K562 (cell line): ENCODE data around the gene KRT28. TPM values are rescaled to one million over a fixed set of nuclear protein-coding genes. Genes with fewer than 3 reads are reported as not detected.

ENCODE experiments used
- ATF2 ChIP-seq: sonication (generic); formaldehyde crosslinking; IDR thresholded peaks from 2 replicates; pipeline ENCODE4 v1.8.1; 2022; ENCODE audit warnings: missing genetic modification reagents
- ERF ChIP-seq: fragments of 450-650 bp; formaldehyde crosslinking; IDR thresholded peaks from 2 replicates; pipeline ENCODE4 v1.4.0; 2020; ENCODE audit warnings: mild to moderate bottlenecking, mixed read lengths
- ESRRA ChIP-seq: fragments of 450-650 bp; IDR thresholded peaks from 2 replicates; pipeline ENCODE4 v1.6.1; 2014; ENCODE audit warnings: low read depth, mild to moderate bottlenecking, moderate library complexity, borderline replicate concordance
- HIVEP1 ChIP-seq: fragments of 250-450 bp; sonication (Bioruptor Pico); IDR thresholded peaks from 2 replicates; pipeline ENCODE4 v1.4.0; 2020; ENCODE audit warnings: mild to moderate bottlenecking
- KDM4B ChIP-seq, 2 experiments: fragments of 450-650 bp in 1 of 2; sonication (generic) in 1 of 2; IDR thresholded peaks; 2 replicates each; pipeline ENCODE4 v1.6.1; 2016 to 2017; ENCODE audit warnings: borderline replicate concordance in 2 of 2, antibody characterized with exemption in 1 of 2, low read depth in 1 of 2, mild to moderate bottlenecking in 1 of 2
- KLF6 ChIP-seq: fragments of 250-450 bp; sonication (Bioruptor Pico); IDR thresholded peaks from 2 replicates; pipeline ENCODE4 v1.4.0; 2020; ENCODE audit warnings: mild to moderate bottlenecking, moderate library complexity, borderline replicate concordance
- MAZ ChIP-seq, 2 experiments: fragments of 450-650 bp in 1 of 2; sonication (generic) in 1 of 2; formaldehyde crosslinking; IDR thresholded peaks in 1 of 2; conservative IDR thresholded peaks in 1 of 2; 2 replicates each; pipeline versions ENCODE4 v1.4.0 to v1.5.0; 2020; ENCODE audit warnings: mild to moderate bottlenecking in 1 of 2, missing genetic modification reagents in 1 of 2
- MTA3 ChIP-seq: fragments of 450-650 bp; formaldehyde crosslinking; IDR thresholded peaks from 2 replicates; pipeline ENCODE4 v1.6.1; 2017; ENCODE audit warnings: mild to moderate bottlenecking, borderline replicate concordance
- NRF1 ChIP-seq, 2 experiments: fragments of 450-650 bp; IDR thresholded peaks in 1 of 2; conservative IDR thresholded peaks in 1 of 2; 2 replicates each; pipeline ENCODE4 v1.6.1; 2014; ENCODE audit warnings: mild to moderate bottlenecking in 2 of 2
- PHF20 ChIP-seq: fragments of 450-650 bp; IDR thresholded peaks from 2 replicates; pipeline ENCODE4 v1.6.1; 2018; ENCODE audit not compliant: partially characterized antibody
- PHTF2 ChIP-seq: fragments of 250-450 bp; sonication (Bioruptor Pico); IDR thresholded peaks from 2 replicates; pipeline ENCODE4 v1.5.0; 2021; ENCODE audit warnings: mild to moderate bottlenecking
- PML ChIP-seq: IDR thresholded peaks from 2 replicates; pipeline ENCODE4 v1.6.1; 2012; ENCODE audit warnings: low read length, inconsistent platforms
- POLR2A ChIP-seq: fragments of 450-650 bp; conservative IDR thresholded peaks from 2 replicates; pipeline ENCODE4 v1.6.1; 2016
- TOE1 ChIP-seq, 2 experiments: fragments of 450-650 bp in 1 of 2; sonication (generic) in 1 of 2; formaldehyde crosslinking in 1 of 2; IDR thresholded peaks; 2 replicates each; pipeline versions ENCODE4 v1.7.1 to v1.8.0; 2016 to 2022; ENCODE audit warnings: borderline replicate concordance in 2 of 2, mild to moderate bottlenecking in 2 of 2, antibody characterized with exemption in 1 of 2, inconsistent platforms in 1 of 2, low read depth in 1 of 2, missing genetic modification reagents in 1 of 2, moderate library complexity in 1 of 2
- ZC3H11A ChIP-seq: IDR thresholded peaks from 2 replicates; pipeline ENCODE4 v1.6.1; 2012; ENCODE audit warnings: low read depth, low read length, improper control_type of control experiment
- ZNF239 ChIP-seq: fragments of 250-450 bp; sonication (Bioruptor Pico); IDR thresholded peaks from 2 replicates; pipeline ENCODE4 v1.4.0; 2020; ENCODE audit warnings: mild to moderate bottlenecking
- ZNF785 ChIP-seq: fragments of 250-450 bp; sonication (Bioruptor Pico); IDR thresholded peaks from 2 replicates; pipeline ENCODE4 v1.4.0; 2020; ENCODE audit warnings: mild to moderate bottlenecking
- ZSCAN32 ChIP-seq: fragments of 450-650 bp; formaldehyde crosslinking; IDR thresholded peaks from 2 replicates; pipeline ENCODE4 v1.4.0; 2020; ENCODE audit warnings: mild to moderate bottlenecking, moderate library complexity
- polyA plus RNA-seq, 8 experiments: library from polyadenylated mRNA; depleted of rRNA in 4 of 8; stranded (reverse) in 5 of 8; unstranded in 3 of 8; fragments of >200 nt; fragmentation: Nextera tagmentation in 2 of 8; fragmentation: Illumina TruSeq in 1 of 8; extraction: Ambion mirVana in 2 of 8; extraction: Trizol in 1 of 8; gene quantifications; 2 replicates each; pipeline versions ENCODE4 v1.2.1 to v1.2.3, GENCODE V29; 2011 to 2014; ENCODE audit warnings: inconsistent platforms in 1 of 8, missing spikeins in 1 of 8
- total RNA-seq, 7 experiments: library from RNA; depleted of rRNA in 6 of 7; stranded (reverse); fragments of >200 nt in 6 of 7; fragmentation: Illumina TruSeq in 2 of 7; extraction: Trizol in 2 of 7; gene quantifications; 2 replicates each; pipeline versions ENCODE4 v1.2.1 to v1.2.3, GENCODE V29; 2011 to 2021; ENCODE audit warnings: low replicate concordance in 1 of 7
- TF ChIP-seq, protein P1 (sequence below): sonication (generic); formaldehyde crosslinking; IDR thresholded peaks from 2 replicates; pipeline ENCODE4 v1.8.0; 2022; ENCODE audit warnings: mild to moderate bottlenecking, missing genetic modification reagents
- TF ChIP-seq, protein P2 (sequence below): sonication (generic); IDR thresholded peaks from 2 replicates; pipeline ENCODE4 v1.6.1; 2016
- TF ChIP-seq, protein P3 (sequence below): fragments of 200-800 bp; sonication (Bioruptor generic); IDR thresholded peaks from 2 replicates; pipeline ENCODE4 v1.6.1; 2017; ENCODE audit warnings: missing genetic modification characterization, missing compliant biosample characterization
- TF ChIP-seq, protein P4 (sequence below): sonication (generic); formaldehyde crosslinking; IDR thresholded peaks from 2 replicates; pipeline ENCODE4 v1.8.0; 2022; ENCODE audit warnings: mild to moderate bottlenecking, missing genetic modification reagents

KRT28 gene
- total and polyA plus RNA-seq, 9 of the 15 experiments (the other 6 are each of a cell fraction or from before 2014, with no cell fraction given), result not detected

DNA sequence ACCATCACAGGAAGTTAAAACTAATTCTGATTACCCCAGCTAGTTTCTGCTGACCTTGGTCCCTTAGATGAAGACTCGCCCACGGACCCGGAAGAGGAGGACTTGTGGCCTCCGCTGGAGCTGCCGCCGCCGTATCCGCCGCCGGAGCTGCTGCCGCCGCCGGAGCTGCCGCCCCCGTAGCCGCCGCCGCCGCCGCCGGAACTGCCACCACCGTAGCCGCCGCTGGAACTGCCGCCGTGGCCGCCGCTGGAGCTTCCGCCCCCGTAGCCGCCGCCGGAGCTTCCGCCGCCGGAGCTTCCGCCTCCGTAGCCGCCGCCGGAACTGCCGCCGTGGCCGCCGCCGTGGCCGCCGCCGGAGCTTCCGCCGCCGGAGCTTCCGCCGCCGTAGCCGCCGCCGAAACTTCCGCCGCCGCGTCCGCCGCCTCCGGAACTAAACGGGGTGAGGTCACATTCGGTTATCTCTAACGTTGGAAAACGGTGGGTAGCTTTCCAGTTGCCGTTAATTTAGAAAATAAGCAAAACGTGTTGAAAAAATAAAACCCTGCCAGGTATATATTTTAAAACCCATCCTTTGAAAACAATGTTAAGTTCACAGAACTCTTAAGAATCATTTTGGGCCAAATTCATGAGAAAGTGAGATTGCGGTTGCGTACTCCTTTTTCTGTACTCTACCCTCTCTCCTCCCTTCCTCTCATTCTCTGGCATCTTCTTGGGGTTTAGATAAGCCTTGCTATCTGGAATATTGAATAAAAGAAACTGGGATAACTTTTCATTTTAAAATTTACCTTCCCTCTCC lies 19.2 kb upstream of the KRT28 start (continued):
- TF ChIP-seq, protein P1, sequence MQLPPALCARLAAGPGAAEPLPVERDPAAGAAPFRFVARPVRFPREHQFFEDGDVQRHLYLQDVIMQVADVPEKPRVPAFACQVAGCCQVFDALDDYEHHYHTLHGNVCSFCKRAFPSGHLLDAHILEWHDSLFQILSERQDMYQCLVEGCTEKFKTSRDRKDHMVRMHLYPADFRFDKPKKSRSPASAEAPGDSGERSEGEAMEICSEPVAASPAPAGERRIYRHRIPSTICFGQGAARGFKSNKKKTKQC (CRISPR knock-in tag), result no peak
- TF ChIP-seq ESRRA (peak; percentile 43; the same call in 1 of the 2 replicates), PML (peak; percentile 77; the same call in 1 of the 2 replicates), ZNF239 (peak; percentile 37; the same call in 1 of the 2 replicates), ERF (no peak), NRF1 (conservative IDR thresholded peaks at IDR 0.05 in 1 of 2, IDR thresholded peaks at IDR 0.05 in 1 of 2) (peak in 1 of 2 experiments; percentile 8; a peak in 1 of 4 replicates), ATF2 (no peak), PHF20 (no peak), POLR2A (peak; percentile 85), KDM4B (IDR thresholded peaks at IDR 0.05; ENCODE audit: borderline replicate concordance in 2 of 2, low read depth in 1 of 2) (no peak), ZNF785 (CRISPR knock-in tag) (no peak), PHTF2 (no peak), TOE1 (IDR thresholded peaks at IDR 0.05; ENCODE audit: borderline replicate concordance) (0 out of 2 replicates have a peak, but pooled peaks have one; percentile 35), TOE1 (CRISPR knock-in tag; IDR thresholded peaks at IDR 0.05; ENCODE audit: borderline replicate concordance, low read depth) (no peak), ZC3H11A (no peak), ZSCAN32 (CRISPR knock-in tag) (peak; percentile 28; the same call in 1 of the 2 replicates), MTA3 (peak; percentile 60; the same call in 1 of the 2 replicates), MAZ (CRISPR knock-in tag; conservative IDR thresholded peaks at IDR 0.05 in 1 of 2, IDR thresholded peaks at IDR 0.05 in 1 of 2) (peak in 1 of 2 experiments; percentile 32; a peak in 1 of 4 replicates), KLF6 (CRISPR knock-in tag) (peak; percentile 41; the same call in 1 of the 2 replicates), HIVEP1 (CRISPR knock-in tag) (no peak)
- TF ChIP-seq, protein P2, sequence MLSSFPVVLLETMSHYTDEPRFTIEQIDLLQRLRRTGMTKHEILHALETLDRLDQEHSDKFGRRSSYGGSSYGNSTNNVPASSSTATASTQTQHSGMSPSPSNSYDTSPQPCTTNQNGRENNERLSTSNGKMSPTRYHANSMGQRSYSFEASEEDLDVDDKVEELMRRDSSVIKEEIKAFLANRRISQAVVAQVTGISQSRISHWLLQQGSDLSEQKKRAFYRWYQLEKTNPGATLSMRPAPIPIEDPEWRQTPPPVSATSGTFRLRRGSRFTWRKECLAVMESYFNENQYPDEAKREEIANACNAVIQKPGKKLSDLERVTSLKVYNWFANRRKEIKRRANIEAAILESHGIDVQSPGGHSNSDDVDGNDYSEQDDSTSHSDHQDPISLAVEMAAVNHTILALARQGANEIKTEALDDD, result no peak
- TF ChIP-seq, protein P3, sequence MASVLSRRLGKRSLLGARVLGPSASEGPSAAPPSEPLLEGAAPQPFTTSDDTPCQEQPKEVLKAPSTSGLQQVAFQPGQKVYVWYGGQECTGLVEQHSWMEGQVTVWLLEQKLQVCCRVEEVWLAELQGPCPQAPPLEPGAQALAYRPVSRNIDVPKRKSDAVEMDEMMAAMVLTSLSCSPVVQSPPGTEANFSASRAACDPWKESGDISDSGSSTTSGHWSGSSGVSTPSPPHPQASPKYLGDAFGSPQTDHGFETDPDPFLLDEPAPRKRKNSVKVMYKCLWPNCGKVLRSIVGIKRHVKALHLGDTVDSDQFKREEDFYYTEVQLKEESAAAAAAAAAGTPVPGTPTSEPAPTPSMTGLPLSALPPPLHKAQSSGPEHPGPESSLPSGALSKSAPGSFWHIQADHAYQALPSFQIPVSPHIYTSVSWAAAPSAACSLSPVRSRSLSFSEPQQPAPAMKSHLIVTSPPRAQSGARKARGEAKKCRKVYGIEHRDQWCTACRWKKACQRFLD (CRISPR knock-in tag), result peak; percentile 44; the same call in 1 of the 2 replicates
- TF ChIP-seq, protein P4, sequence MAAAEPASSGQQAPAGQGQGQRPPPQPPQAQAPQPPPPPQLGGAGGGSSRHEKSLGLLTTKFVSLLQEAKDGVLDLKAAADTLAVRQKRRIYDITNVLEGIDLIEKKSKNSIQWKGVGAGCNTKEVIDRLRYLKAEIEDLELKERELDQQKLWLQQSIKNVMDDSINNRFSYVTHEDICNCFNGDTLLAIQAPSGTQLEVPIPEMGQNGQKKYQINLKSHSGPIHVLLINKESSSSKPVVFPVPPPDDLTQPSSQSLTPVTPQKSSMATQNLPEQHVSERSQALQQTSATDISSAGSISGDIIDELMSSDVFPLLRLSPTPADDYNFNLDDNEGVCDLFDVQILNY, result no peak
